GM20000 (cell line): ENCODE results near the gene NKX1-2.

Source experiments
- DNase-seq: peaks from one replicate; pipeline ENCODE4 v3.0.0; 2012; ENCODE audit warnings: low spot score
- TF ChIP-seq, protein P1 (sequence below): IDR thresholded peaks from 2 replicates; pipeline ENCODE4 v1.5.1; 2012; ENCODE audit warnings: mild to moderate bottlenecking, control low read depth; ENCODE audit errors: extremely low read depth, missing control alignments

Gene NKX1-2

GRCh38 chr10:124482876-124483275 is 33.0 kb upstream of the NKX1-2 start:
- no peak for DNase-seq
- TF ChIP-seq, protein P1, sequence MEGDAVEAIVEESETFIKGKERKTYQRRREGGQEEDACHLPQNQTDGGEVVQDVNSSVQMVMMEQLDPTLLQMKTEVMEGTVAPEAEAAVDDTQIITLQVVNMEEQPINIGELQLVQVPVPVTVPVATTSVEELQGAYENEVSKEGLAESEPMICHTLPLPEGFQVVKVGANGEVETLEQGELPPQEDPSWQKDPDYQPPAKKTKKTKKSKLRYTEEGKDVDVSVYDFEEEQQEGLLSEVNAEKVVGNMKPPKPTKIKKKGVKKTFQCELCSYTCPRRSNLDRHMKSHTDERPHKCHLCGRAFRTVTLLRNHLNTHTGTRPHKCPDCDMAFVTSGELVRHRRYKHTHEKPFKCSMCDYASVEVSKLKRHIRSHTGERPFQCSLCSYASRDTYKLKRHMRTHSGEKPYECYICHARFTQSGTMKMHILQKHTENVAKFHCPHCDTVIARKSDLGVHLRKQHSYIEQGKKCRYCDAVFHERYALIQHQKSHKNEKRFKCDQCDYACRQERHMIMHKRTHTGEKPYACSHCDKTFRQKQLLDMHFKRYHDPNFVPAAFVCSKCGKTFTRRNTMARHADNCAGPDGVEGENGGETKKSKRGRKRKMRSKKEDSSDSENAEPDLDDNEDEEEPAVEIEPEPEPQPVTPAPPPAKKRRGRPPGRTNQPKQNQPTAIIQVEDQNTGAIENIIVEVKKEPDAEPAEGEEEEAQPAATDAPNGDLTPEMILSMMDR = no peak

DNA sequence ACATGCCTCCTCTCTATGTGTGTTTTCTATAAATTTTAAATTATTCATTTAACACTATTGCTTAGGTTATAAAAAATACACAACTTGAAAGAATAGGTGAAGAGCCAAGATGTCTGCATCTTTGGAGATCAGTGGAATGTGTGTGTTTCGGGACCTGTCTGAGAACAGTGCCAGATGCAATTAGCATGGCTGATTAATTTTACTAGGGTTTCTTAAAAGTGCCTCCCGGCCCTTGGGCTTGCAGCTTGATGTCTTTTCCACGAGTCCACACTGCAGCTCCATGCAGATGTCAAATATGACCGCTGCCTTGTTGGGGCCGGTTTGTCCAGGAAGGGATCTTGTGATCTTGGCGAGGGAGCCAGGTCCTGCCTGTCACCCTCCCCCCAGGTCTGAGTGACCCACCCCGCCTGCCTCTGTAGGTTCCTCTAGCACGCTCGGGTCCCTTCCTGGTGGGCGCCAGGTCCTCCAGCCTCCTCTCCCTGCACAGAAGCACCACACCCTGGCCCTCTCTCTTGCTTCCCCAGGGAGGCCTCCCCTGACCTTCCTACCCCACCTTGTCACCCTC is 32.5 kb upstream of the NKX1-2 start:
- no peak for DNase-seq
- TF ChIP-seq, protein P1 = no peak

DNA sequence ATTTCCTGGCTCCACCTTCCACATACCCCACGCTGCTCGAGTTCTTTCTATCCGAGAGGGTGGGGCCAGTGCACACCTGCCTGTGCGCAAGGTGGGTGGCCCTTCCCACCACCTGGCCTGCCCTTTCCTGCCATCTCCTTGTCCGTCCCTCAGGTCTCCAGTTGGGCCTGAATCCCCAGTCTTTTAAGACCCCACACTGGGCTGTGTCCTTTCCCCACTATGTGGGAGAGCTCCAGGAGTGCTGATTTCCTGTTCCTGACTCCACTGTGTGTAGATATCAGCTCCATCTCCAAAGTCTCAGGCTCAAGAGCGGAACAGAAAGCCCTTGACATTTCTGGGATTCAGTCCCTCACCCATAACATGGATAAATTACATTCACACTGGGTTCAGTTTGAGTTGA is 31.9 kb upstream of the NKX1-2 start:
- TF ChIP-seq, protein P1 = no peak
- no peak for DNase-seq

GRCh38 chr10:124480860-124481259 is 31.0 kb upstream of the NKX1-2 start:
- TF ChIP-seq, protein P1 = no peak
- no peak for DNase-seq

DNA sequence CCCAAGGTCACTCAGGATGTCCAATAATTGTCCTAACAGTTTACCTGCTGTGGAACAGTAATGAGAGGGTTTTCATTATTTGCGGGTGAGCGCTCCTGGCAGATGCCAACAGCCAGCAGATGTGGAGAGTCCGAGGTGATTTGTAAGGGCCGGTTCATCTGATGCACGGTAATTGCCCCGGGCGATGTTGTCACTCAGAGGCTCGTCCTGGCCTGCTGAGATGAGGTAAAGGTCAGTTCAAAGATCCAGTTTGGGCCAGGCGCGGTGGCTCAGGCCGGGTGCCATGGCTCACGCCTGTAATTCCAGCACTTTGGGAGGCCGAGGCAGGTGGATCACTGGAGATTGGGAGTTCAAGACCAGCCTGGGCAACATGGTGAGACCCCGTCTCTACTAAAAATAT is 28.7 kb upstream of the NKX1-2 start:
- DNase-seq = no peak
- TF ChIP-seq, protein P1 = no peak

DNA sequence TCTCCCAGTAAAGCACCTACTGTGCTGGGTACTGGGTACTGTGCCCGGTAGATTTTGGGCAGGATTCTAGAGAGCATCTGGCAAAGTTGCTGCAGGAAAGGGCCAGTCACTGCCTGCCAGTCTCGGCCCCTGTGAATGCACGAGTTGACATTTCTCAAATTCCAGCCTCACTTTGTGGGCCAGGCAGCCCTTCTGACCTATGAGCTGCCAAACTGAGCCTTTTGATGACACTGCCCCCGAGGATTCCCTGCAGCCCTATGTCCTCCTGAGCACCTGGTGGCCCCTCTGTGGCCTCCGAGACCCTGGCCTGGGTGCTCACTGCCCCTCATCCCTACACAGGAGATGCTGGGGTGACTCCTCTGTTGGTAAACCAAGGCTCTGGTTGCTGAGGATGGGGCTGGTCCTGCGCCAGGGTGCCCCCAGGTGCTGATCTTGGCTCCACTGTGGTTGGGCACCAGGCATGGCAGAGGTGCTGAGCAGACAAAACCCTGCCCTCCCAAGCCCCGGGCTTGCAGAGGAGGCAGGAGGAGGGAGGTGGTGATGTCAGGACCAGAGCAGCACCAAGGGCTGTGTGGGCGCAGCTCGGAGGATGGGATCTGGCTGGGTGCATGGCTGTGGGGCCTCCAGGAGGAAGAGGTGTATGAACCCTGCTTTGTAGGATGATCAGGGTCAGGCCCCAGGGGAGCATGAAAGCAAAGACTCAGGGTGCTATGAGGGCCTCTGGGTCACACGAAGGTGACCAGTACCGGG is 28.0 kb upstream of the NKX1-2 start:
- no peak for DNase-seq
- TF ChIP-seq, protein P1 = no peak

DNA sequence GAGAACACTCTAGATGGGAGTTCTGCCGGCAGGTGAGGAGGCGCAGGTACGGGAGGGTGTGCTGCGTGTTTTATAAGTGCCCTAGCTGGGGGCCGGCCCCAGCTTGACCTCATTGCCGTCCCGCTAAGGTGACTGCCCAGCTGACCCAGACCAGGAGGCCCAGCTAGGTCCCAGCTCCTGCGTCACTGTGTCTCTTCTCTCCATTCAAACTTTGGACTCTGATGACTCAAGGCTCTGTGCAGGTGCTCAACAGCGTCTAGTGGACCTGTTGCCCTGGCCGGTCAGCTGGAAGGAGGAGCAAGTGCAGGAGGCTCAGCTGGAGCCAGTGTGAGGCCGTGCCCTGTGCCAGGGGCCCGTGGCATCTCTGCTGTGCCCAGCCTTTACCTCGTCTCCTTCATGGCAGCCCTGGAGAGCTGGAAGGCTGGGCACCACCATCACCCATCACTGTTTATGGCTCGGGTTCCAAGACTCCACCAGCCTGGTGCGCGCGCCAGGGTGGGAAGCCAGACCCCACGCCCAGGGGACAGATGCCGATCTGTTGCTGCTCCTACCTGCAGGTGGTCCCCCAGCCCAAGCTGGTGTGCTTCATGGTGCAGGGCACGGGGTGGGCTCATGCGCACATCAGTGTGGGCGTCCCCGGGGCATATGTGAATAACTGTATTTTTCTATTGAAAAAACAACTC is 26.3 kb upstream of the NKX1-2 start:
- TF ChIP-seq, protein P1 = no peak
- DNase-seq = no peak
